Rectal smooth muscle tissue (tissue), 1 donor: ENCODE data around the gene NAP1L4.

ENCODE experiments used
- H3K27ac ChIP-seq: one replicate; pipeline ENCODE4 v1.7.0; 2013; ENCODE audit warnings: low read depth, low read length, inconsistent platforms
- H3K27me3 ChIP-seq: one replicate; pipeline ENCODE4 v1.7.0; 2013; ENCODE audit warnings: low read length; ENCODE audit not compliant: control insufficient read depth, insufficient read depth
- H3K36me3 ChIP-seq: one replicate; pipeline ENCODE4 v1.7.0; 2013; ENCODE audit warnings: low read length; ENCODE audit not compliant: control insufficient read depth, insufficient read depth
- H3K4me1 ChIP-seq: one replicate; pipeline ENCODE4 v1.7.0; 2013; ENCODE audit warnings: low read length; ENCODE audit not compliant: control insufficient read depth, insufficient read depth
- H3K4me3 ChIP-seq: one replicate; pipeline ENCODE4 v1.7.0; 2013; ENCODE audit warnings: low read length
- H3K9ac ChIP-seq: one replicate; pipeline ENCODE4 v1.7.0; 2013; ENCODE audit warnings: low read length

Gene NAP1L4

DNA sequence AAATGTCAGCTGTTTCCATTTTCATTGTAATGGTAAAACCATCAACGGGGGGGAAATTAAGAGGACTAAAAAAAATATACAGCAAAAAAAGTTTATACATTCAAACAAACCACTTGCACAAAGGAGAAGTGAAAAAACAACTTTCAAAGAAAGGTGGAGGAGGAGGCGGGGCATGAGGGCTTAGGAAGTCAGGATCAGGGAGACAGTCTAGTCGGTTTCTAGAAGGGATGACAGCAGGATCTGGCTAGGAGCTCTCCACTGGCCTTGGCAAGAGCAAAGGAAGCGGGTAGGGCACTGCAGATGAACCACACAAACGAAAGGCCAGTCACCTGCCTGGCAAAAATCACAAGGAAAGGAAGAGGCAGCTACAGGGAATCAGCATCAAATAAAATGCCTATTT, 31.0 kb downstream of the NAP1L4 start:
- H3K27me3 ChIP-seq, result no peaks in the 10 kb centered on the region
- no peak overlapping the region for H3K9ac ChIP-seq
- no peaks in the 10 kb centered on the region for H3K4me1 ChIP-seq
- no peak overlapping the region for H3K4me3 ChIP-seq
- peaks cover 53% of the 10 kb centered on the region for H3K36me3 ChIP-seq
- H3K27ac ChIP-seq, result no peak overlapping the region

- Histone ChIP-seq H3K27me3 (no peaks in the 10 kb centered on the region), H3K4me3 (no peak overlapping the region), H3K9ac (no peak overlapping the region), H3K27ac (no peak overlapping the region), H3K36me3 (peaks cover 55% of the 10 kb centered on the region), H3K4me1 (no peaks in the 10 kb centered on the region)
These were observed 32.0 kb downstream of the NAP1L4 start for GRCh38 chr11:2960139-2960538.

- Histone ChIP-seq H3K9ac (no peak overlapping the region), H3K4me3 (no peak overlapping the region), H3K27me3 (no peaks in the 10 kb centered on the region), H3K27ac (no peak overlapping the region), H3K36me3 (peaks cover 44% of the 10 kb centered on the region), H3K4me1 (no peaks in the 10 kb centered on the region)
These were observed 33.9 kb downstream of the NAP1L4 start for GRCh38 chr11:2958251-2958650.

GRCh38 chr11:2955906-2956476, 36.1 kb downstream of the NAP1L4 start:
- Histone ChIP-seq H3K27me3 (no peaks in the 10 kb centered on the region), H3K4me1 (no peaks in the 10 kb centered on the region), H3K4me3 (no peak overlapping the region), H3K36me3 (peaks cover 49% of the 10 kb centered on the region), H3K9ac (no peak overlapping the region), H3K27ac (no peak overlapping the region)

GRCh38 chr11:2954263-2954662, 37.9 kb downstream of the NAP1L4 start:
- Histone ChIP-seq H3K9ac (no peak overlapping the region), H3K4me1 (no peaks in the 10 kb centered on the region), H3K27me3 (no peaks in the 10 kb centered on the region), H3K36me3 (peaks cover 48% of the 10 kb centered on the region), H3K4me3 (no peak overlapping the region), H3K27ac (no peak overlapping the region)

- no peaks in the 10 kb centered on the region for H3K27me3 ChIP-seq
- no peak overlapping the region for H3K4me3 ChIP-seq
- peaks cover 54% of the 10 kb centered on the region for H3K36me3 ChIP-seq
- H3K27ac ChIP-seq, result no peak overlapping the region
- H3K4me1 ChIP-seq, result no peaks in the 10 kb centered on the region
- no peak overlapping the region for H3K9ac ChIP-seq
These were observed 39.8 kb downstream of the NAP1L4 start for GRCh38 chr11:2952290-2952689.

- Histone ChIP-seq H3K4me1 (no peaks in the 10 kb centered on the region), H3K9ac (no peak overlapping the region), H3K27me3 (no peaks in the 10 kb centered on the region), H3K27ac (no peak overlapping the region), H3K4me3 (no peak overlapping the region), H3K36me3 (peaks cover 52% of the 10 kb centered on the region)
These were observed 40.7 kb downstream of the NAP1L4 start for GRCh38 chr11:2951231-2952110.

DNA sequence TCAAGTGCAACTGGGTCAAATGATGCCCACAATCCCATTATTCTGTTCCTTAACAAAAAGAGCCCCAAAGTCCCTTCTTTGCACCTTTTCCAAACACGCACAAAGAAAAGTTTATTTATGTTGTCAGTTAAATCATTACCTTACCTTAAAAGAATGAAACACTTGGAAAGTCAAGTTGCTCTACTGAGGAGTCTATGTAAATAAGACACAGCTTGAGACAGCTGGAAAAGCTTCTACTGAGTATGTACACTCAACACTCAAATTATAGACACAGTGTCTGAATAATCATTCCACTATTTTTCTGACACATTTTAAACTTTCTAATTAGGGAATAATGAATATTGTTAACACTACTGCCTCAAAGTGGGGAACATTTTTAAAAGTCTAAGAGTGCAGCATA, 41.3 kb downstream of the NAP1L4 start:
- Histone ChIP-seq H3K4me3 (no peak overlapping the region), H3K36me3 (peaks cover 46% of the 10 kb centered on the region), H3K27me3 (no peaks in the 10 kb centered on the region), H3K9ac (no peak overlapping the region), H3K4me1 (peaks cover 4% of the 10 kb centered on the region), H3K27ac (no peak overlapping the region)

- Histone ChIP-seq H3K27me3 (no peaks in the 10 kb centered on the region), H3K27ac (no peak overlapping the region), H3K4me1 (peaks cover 10% of the 10 kb centered on the region), H3K36me3 (peaks cover 46% of the 10 kb centered on the region), H3K4me3 (no peak overlapping the region), H3K9ac (no peak overlapping the region)
These were observed 42.2 kb downstream of the NAP1L4 start for GRCh38 chr11:2949920-2950319.

DNA sequence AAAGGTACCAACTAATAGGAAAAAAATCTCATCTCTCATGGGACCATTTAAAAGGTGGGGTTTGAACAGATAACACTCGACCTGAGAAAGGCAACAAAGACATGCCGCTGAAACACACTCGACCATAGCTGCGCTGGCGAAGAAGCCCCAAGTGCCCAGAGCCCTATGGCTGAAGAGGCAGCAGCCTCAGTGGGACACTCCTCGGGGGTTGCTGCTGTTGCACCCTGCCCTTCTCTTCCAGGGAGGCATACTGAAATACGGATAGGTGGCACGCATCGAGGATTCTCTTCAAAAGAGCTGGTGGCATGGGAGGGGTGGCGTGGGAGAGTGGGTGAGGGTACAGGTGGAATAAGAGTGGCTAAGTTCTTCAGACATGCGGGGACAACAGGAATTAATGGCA, 44.4 kb downstream of the NAP1L4 start:
- H3K27ac ChIP-seq, result no peak overlapping the region
- peaks cover 10% of the 10 kb centered on the region for H3K4me1 ChIP-seq
- no peak overlapping the region for H3K9ac ChIP-seq
- H3K4me3 ChIP-seq, result no peak overlapping the region
- no peaks in the 10 kb centered on the region for H3K27me3 ChIP-seq
- H3K36me3 ChIP-seq, result peaks cover 37% of the 10 kb centered on the region

- Histone ChIP-seq H3K4me3 (no peak overlapping the region), H3K27me3 (no peaks in the 10 kb centered on the region), H3K36me3 (peaks cover 27% of the 10 kb centered on the region), H3K4me1 (peaks cover 10% of the 10 kb centered on the region), H3K9ac (no peak overlapping the region), H3K27ac (no peak overlapping the region)
These were observed 46.3 kb downstream of the NAP1L4 start for GRCh38 chr11:2945757-2946287.

GRCh38 chr11:2945031-2945756, 46.9 kb downstream of the NAP1L4 start:
- H3K27ac ChIP-seq, result peak overlapping the region; percentile 48
- no peak overlapping the region for H3K9ac ChIP-seq
- H3K4me1 ChIP-seq, result peaks cover 10% of the 10 kb centered on the region
- no peaks in the 10 kb centered on the region for H3K27me3 ChIP-seq
- peak overlapping the region; percentile 45 for H3K4me3 ChIP-seq
- H3K36me3 ChIP-seq, result peaks cover 26% of the 10 kb centered on the region
